Heart left ventricle (tissue), 16 donors: Measurements from ENCODE around the gene MAGI1. TPM values are rescaled to one million over a fixed set of nuclear protein-coding genes. Genes with fewer than 3 reads are reported as not detected.

Experiments used
- ATAC-seq, 4 donors: fragments of 200-7000 bp; cut with Tn5 transposase; one replicate each; pipeline ENCODE4 v1.9.1; 2020 to 2022; ENCODE audit warnings: moderate library complexity in 4 of 4, mild to moderate bottlenecking in 3 of 4, moderate number of reproducible peaks in 1 of 4
- DNase-seq, 5 donors: peaks; one replicate each; pipeline ENCODE4 v3.0.0-alpha.2; 2020
- H3K27ac ChIP-seq, 12 donors: fragments of 200-600 bp; sonication (generic) in 4 of 12; one replicate each; pipeline versions ENCODE4 v1.5.0 to v1.8.0; 2016 to 2022; ENCODE audit warnings: mild to moderate bottlenecking in 2 of 12
- H3K27me3 ChIP-seq, 9 donors: fragments of 200-600 bp; sonication (generic) in 2 of 9; one replicate each; pipeline versions ENCODE4 v1.5.1 to v1.8.0; 2016 to 2022; ENCODE audit warnings: mild to moderate bottlenecking in 3 of 9
- H3K36me3 ChIP-seq, 9 donors: fragments of 200-600 bp; sonication (generic) in 2 of 9; one replicate each; pipeline versions ENCODE4 v1.5.0 to v1.8.0; 2018 to 2022; ENCODE audit warnings: mild to moderate bottlenecking in 2 of 9
- H3K4me1 ChIP-seq, 12 donors: fragments of 200-600 bp; sonication (generic) in 4 of 12; one replicate each; pipeline versions ENCODE4 v1.5.0 to v1.8.0; 2016 to 2022; ENCODE audit warnings: mild to moderate bottlenecking in 3 of 12
- H3K4me3 ChIP-seq, 12 donors: fragments of 200-600 bp; sonication (generic) in 4 of 12; one replicate each; pipeline versions ENCODE4 v1.5.0 to v1.8.0; 2017 to 2022; ENCODE audit warnings: mild to moderate bottlenecking in 9 of 12, moderate library complexity in 4 of 12
- H3K9me3 ChIP-seq, 12 donors: fragments of 200-600 bp; sonication (generic) in 4 of 12; one replicate each; pipeline versions ENCODE4 v1.5.0 to v1.8.0; 2016 to 2022; ENCODE audit warnings: mild to moderate bottlenecking in 1 of 12
- POLR2A ChIP-seq, 2 donors: fragments of 450-650 bp; IDR thresholded peaks; one replicate each; pipeline ENCODE4 v1.6.1; 2017; ENCODE audit warnings: antibody characterized with exemption in 2 of 2, mild to moderate bottlenecking in 2 of 2, moderate library complexity in 2 of 2
- WGBS, 4 donors: extraction: QIAGEN DNeasy Blood & Tissue Kit in 2 of 4; methylation state at CpG; one replicate each; pipeline versions ENCODE4 v1.1.5 to v1.1.7; 2013 to 2018; 5-methylcytosine and 5-hydroxymethylcytosine counted together
- intact Hi-C, 10 donors: fragments of 100-400 bp; cut with DNase I; formaldehyde crosslinking; loops; one replicate each; pipeline versions ENCODE4 v1.11.1 to v1.14.2; 2022
- polyA plus RNA-seq, 2 donors: library from polyadenylated mRNA; stranded (reverse); fragments of 200-250 nt; gene quantifications; one replicate each; pipeline ENCODE4 v1.2.3, GENCODE V29; 2013
- total RNA-seq, 9 donors: library from RNA; depleted of rRNA in 2 of 9; stranded (reverse); fragments of >200 nt in 2 of 9; fragmentation: NEBNext Ultra II Directional in 3 of 9; extraction: Animal tissue kit (Norgen Biotek cat#: 25700) in 3 of 9; gene quantifications; one replicate each; pipeline versions ENCODE4 v1.1.0 to v1.2.4, GENCODE V29; 2016 to 2023
- TF ChIP-seq, protein P1 (sequence below), 12 donors: fragments of 200-600 bp; sonication (generic) in 4 of 12; IDR thresholded peaks; one replicate each; pipeline versions ENCODE4 v1.5.0 to v1.8.0; 2018 to 2022; ENCODE audit warnings: antibody characterized with exemption in 12 of 12, mild to moderate bottlenecking in 5 of 12
- donor health status: ischemic (EF 13 %, LVEDD 7.1; RV severe dilation, severe dysfunction).
- donor health status: healthy with polysubstance abuse.
- donor health status: DM: no; HTN: yes; CAD: no.
- donor health status: DM: no; HTN: no; CAD: no.
- donor health status: ischemic (EF 25% LVEDD 6.9; RV normal size, moderate dysfunction).
- donor health status: ischemic (EF 25% LVEDD 5.7; RV mildly dilated, moderate dysfunction).
- donor health status: healthy.
- donor health status: DM: yes; HTN: yes; CAD: no.
- donor health status: ischemic (EF 35%, LVEDD 5.7; RV mildly dilated, moderate dysfunction).
- donor health status: nonischemic (EF 11% LVEDD 7.7; RV severe dilation, severe dysfunction).
- donor health status: DM: yes; HTN: yes; CAD: no.
- donor health status: PGD.
- donor health status: ischemic (EF 29% LVEDD 5.4; RV normal size, mild dysfunction).
- donor health status: nonischemic (EF 23%, LVEDD 6.1; RV moderate dilation, normal function).

The MAGI1 gene
- total and polyA plus RNA-seq, 11 donors, result 18.5 to 52.1 (median 31.4) TPM

DNA sequence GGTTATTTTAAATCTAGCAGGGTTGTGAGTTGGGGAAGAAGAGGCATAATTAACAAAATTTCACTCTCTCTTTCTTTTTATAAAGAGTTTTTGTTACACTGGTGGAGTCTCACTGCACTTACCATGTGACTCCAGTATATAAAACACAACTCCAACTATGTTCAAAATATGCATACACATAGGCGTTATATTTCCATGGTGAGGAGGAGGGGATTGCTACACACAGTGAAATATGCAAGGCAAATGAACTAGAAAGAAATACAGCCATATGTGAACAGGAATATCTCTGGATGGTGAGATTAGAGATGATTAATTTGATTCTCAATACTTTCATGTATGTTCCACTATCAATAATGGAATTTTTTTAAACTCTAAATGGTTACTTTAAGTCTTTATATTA is 385.0 kb downstream of the MAGI1 start:
- no peak for TF ChIP-seq POLR2A (IDR thresholded peaks at IDR 0.05)
- TF ChIP-seq, protein P1, sequence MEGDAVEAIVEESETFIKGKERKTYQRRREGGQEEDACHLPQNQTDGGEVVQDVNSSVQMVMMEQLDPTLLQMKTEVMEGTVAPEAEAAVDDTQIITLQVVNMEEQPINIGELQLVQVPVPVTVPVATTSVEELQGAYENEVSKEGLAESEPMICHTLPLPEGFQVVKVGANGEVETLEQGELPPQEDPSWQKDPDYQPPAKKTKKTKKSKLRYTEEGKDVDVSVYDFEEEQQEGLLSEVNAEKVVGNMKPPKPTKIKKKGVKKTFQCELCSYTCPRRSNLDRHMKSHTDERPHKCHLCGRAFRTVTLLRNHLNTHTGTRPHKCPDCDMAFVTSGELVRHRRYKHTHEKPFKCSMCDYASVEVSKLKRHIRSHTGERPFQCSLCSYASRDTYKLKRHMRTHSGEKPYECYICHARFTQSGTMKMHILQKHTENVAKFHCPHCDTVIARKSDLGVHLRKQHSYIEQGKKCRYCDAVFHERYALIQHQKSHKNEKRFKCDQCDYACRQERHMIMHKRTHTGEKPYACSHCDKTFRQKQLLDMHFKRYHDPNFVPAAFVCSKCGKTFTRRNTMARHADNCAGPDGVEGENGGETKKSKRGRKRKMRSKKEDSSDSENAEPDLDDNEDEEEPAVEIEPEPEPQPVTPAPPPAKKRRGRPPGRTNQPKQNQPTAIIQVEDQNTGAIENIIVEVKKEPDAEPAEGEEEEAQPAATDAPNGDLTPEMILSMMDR (IDR thresholded peaks at IDR 0.05), result no peak
- Histone ChIP-seq H3K27ac (no peak overlapping the region), H3K27me3 (no peaks in the 10 kb centered on the region), H3K4me3 (no peak overlapping the region), H3K9me3 (peaks cover 0 to 13% (median 0%) of the 10 kb centered on the region in 12 donors), H3K36me3 (no peaks in the 10 kb centered on the region), H3K4me1 (peaks cover 0 to 6% (median 0%) of the 10 kb centered on the region in 12 donors)
- 90 to 100% (median 95%) methylated on average over 1 of the region's 1 CpG for WGBS, 4 donors
- no peak for DNase-seq
- intact Hi-C loops, result no loop called here
- no peak for ATAC-seq

DNA sequence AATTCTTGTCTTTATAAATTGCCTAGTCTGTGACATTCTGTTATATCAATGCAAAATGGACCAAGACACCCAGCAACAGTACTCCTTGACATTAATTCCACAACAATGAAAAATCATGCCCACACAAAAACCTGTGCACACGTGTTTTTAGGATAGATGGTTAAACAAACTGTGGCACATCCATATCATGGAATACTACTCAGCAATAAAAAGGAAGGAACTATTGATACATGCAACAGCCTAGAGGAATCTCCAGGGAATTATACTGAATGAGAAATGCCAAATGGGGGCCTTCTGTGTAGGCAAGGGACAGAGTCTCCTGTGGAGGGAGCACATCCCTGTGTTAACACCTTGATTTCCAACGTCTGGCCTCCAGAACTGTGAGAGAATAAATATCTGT is 388.5 kb downstream of the MAGI1 start:
- no peaks in the 10 kb centered on the region for H3K36me3 ChIP-seq
- WGBS, 4 donors, result 90 to 96% (median 91%) methylated on average over 2 of the region's 2 CpGs
- H3K9me3 ChIP-seq, result peaks cover 0 to 47% (median 19%) of the 10 kb centered on the region in 12 donors
- peaks cover 0 to 6% (median 0%) of the 10 kb centered on the region in 12 donors for H3K4me1 ChIP-seq
- no peak for ATAC-seq
- H3K27me3 ChIP-seq, result no peaks in the 10 kb centered on the region
- no peak overlapping the region for H3K4me3 ChIP-seq
- TF ChIP-seq, protein P1 (IDR thresholded peaks at IDR 0.05), result no peak
- no peak for TF ChIP-seq POLR2A (IDR thresholded peaks at IDR 0.05)
- intact Hi-C loops, result no loop called here
- H3K27ac ChIP-seq, result no peak overlapping the region
- no peak for DNase-seq

DNA sequence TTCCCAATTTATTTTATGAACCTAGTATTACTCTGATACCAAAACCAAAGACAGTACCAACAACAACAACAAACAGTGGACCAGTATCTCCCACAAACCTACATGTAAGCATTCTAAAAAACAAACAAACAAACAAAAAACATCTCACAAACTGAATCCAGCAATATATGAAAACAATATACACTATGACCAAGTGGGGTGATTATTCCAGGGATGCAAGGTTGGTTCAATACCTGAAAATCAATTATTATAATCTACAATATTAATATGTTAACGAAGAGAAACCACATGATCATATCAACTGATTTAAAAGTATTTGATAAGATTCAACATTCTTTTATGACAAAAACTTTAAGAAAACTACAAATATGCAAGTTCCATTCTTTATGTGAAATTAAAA is 391.3 kb downstream of the MAGI1 start:
- Histone ChIP-seq H3K4me3 (no peak overlapping the region), H3K27ac (no peak overlapping the region), H3K4me1 (peaks cover 0 to 16% (median 7%) of the 10 kb centered on the region in 12 donors), H3K9me3 (peaks cover 0 to 50% (median 19%) of the 10 kb centered on the region in 12 donors), H3K36me3 (no peaks in the 10 kb centered on the region), H3K27me3 (no peaks in the 10 kb centered on the region)
- DNase-seq (no peak), ATAC-seq (no peak)
- intact Hi-C loops, result no loop called here
- TF ChIP-seq POLR2A (IDR thresholded peaks at IDR 0.05), result no peak
- TF ChIP-seq, protein P1 (IDR thresholded peaks at IDR 0.05), result no peak
- WGBS, 4 donors, result 98 to 100% (median 99%) methylated on average over 1 of the region's 1 CpG

DNA sequence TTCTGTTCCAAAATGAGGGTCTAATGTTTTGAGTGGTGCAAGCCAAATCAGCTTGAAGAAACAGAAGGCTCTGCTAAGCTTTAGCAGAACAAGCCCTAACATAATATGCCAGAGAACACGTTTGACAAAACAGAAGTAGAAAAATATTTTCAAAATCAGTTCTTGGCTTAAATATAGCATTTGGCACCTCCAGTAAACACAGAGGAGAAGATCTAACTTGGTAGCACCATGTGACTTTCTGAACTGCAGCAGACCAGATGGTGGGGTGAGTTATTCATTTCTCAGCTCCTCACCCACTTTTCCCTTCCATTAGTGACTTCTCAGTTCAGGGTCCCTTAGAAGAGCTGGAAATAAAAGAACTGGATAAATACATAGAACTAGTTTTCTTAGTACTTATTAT is 395.8 kb downstream of the MAGI1 start:
- WGBS, 4 donors, result 20 to 37% (median 30%) methylated on average over 1 of the region's 1 CpG
- intact Hi-C loops, result no loop called here
- no peak for DNase-seq
- Histone ChIP-seq H3K36me3 (no peaks in the 10 kb centered on the region), H3K9me3 (peaks cover 0 to 29% (median 15%) of the 10 kb centered on the region in 12 donors), H3K4me1 (peaks cover 0 to 38% (median 13%) of the 10 kb centered on the region in 12 donors), H3K27me3 (no peaks in the 10 kb centered on the region), H3K4me3 (no peak overlapping the region), H3K27ac (peak overlapping the region in 6 of 12 donors; percentile 6 to 52 (median 24))
- ATAC-seq, result peak in 3 of 4 donors; percentile 25 to 77 (median 61)
- no peak for TF ChIP-seq POLR2A (IDR thresholded peaks at IDR 0.05)
- TF ChIP-seq, protein P1 (IDR thresholded peaks at IDR 0.05), result no peak
